Measurements from ENCODE around the gene CFAP99. TPM values are rescaled to one million over a fixed set of nuclear protein-coding genes. Genes with fewer than 3 reads are reported as not detected.

The CFAP99 gene
- total RNA-seq, 1 experiment from 2014 or later, result 0.33 TPM

GRCh38 chr4:2388429-2389182, 30.1 kb upstream of the CFAP99 start:
- no peak for TF ChIP-seq CTCF (IDR thresholded peaks at IDR 0.05)
- TF ChIP-seq TCF7L2 (IDR thresholded peaks at IDR 0.05; ENCODE audit: low read depth, low read length), result no peak
- no peak for TF ChIP-seq REST (IDR thresholded peaks at IDR 0.05; ENCODE audit: insufficient read depth in 1 of 2, low read depth in 2 of 2, low read length in 1 of 2)
- TF ChIP-seq SIN3A (IDR thresholded peaks at IDR 0.05; ENCODE audit: borderline replicate concordance, insufficient read depth, low read depth, low read length), result no peak
- no peak for TF ChIP-seq POLR2AphosphoS5 (IDR thresholded peaks at IDR 0.05; ENCODE audit: low read depth, low read length)
- no peaks in the 10 kb centered on the region for H3K36me3 ChIP-seq (ENCODE audit: control insufficient read depth, insufficient read depth, low read length)
- no peaks in the 10 kb centered on the region for H3K27me3 ChIP-seq (ENCODE audit: control insufficient read depth, insufficient read depth, low read length)
- CTCF ChIA-PET, result no interaction called here
- DNase-seq (ENCODE audit: low read depth, low spot score) (no peak), ATAC-seq (no peak)
- in situ Hi-C loops (cut with HindIII; ENCODE audit: low pct_unique_long_range_greater_than_20kb, low sequenced_read_pairs), result no loop called here
- no peak overlapping the region for H3K27ac ChIP-seq (ENCODE audit: low read length)
- intact Hi-C loops (cut with micrococcal nuclease; ENCODE audit: unreplicated experiment), result no loop called here
- no TSS peak for BruUV-seq (replicated peaks)
- no peaks in the 10 kb centered on the region for H3K9me3 ChIP-seq (ENCODE audit: control insufficient read depth, insufficient read depth, low read depth, low read length)
- H3K4me3 ChIP-seq (ENCODE audit: low read depth in 2 of 2, low read length in 2 of 2), result no peak overlapping the region
- no peaks in the 10 kb centered on the region for H3K4me1 ChIP-seq (ENCODE audit: control insufficient read depth, insufficient read depth, low read length)
- POLR2A ChIA-PET, result no interaction called here

GRCh38 chr4:2389691-2390090, 29.1 kb upstream of the CFAP99 start:
- TF ChIP-seq TCF7L2 (IDR thresholded peaks at IDR 0.05; ENCODE audit: low read depth, low read length) (no peak), REST (IDR thresholded peaks at IDR 0.05; ENCODE audit: insufficient read depth in 1 of 2, low read depth in 2 of 2, low read length in 1 of 2) (no peak), CTCF (IDR thresholded peaks at IDR 0.05) (no peak), SIN3A (IDR thresholded peaks at IDR 0.05; ENCODE audit: borderline replicate concordance, insufficient read depth, low read depth, low read length) (no peak), POLR2AphosphoS5 (IDR thresholded peaks at IDR 0.05; ENCODE audit: low read depth, low read length) (no peak)
- Histone ChIP-seq H3K27me3 (ENCODE audit: control insufficient read depth, insufficient read depth, low read length) (no peaks in the 10 kb centered on the region), H3K27ac (ENCODE audit: low read length) (no peak overlapping the region), H3K4me1 (ENCODE audit: control insufficient read depth, insufficient read depth, low read length) (no peaks in the 10 kb centered on the region), H3K4me3 (ENCODE audit: low read depth in 2 of 2, low read length in 2 of 2) (no peak overlapping the region), H3K36me3 (ENCODE audit: control insufficient read depth, insufficient read depth, low read length) (no peaks in the 10 kb centered on the region), H3K9me3 (ENCODE audit: control insufficient read depth, insufficient read depth, low read depth, low read length) (no peaks in the 10 kb centered on the region)
- ATAC-seq (no peak), DNase-seq (ENCODE audit: low read depth, low spot score) (no peak)
- CTCF ChIA-PET, result no interaction called here
- intact Hi-C loops (cut with micrococcal nuclease; ENCODE audit: unreplicated experiment), result no loop called here
- in situ Hi-C loops (cut with HindIII; ENCODE audit: low pct_unique_long_range_greater_than_20kb, low sequenced_read_pairs), result no loop called here
- no TSS peak for BruUV-seq (replicated peaks)
- POLR2A ChIA-PET, result no interaction called here

Data from Panc1 (cell line).